ENCODE data around the gene ETS2. TPM values are rescaled to one million over a fixed set of nuclear protein-coding genes. Genes with fewer than 3 reads are reported as not detected.
A peak's percentile ranks its signal among the peaks of the same experiment; 100 is the strongest.

ETS2 gene
- total and polyA plus RNA-seq, 7 donors: 37.0 to 494 (median 94.5) TPM

- no peak overlapping the region for H3K4me3 ChIP-seq
- ATAC-seq: no peak
- no peak for TF ChIP-seq CTCF (IDR thresholded peaks at IDR 0.05)
- intact Hi-C loops (cut with DNase I): no loop called here
- peaks cover 38% of the 10 kb centered on the region for H3K4me1 ChIP-seq
- H3K27me3 ChIP-seq (ENCODE audit: insufficient read depth in 3 of 3, low read length in 2 of 3): no peaks in the 10 kb centered on the region
- 95 to 97% (median 96%) methylated on average over 14 of the region's 14 CpGs for WGBS, 3 donors
- H3K9me3 ChIP-seq: no peaks in the 10 kb centered on the region
- H3K27ac ChIP-seq: peak overlapping the region; percentile 82
- peaks cover 24 to 98% of the 10 kb centered on the region in 2 donors for H3K36me3 ChIP-seq (ENCODE audit: insufficient read depth in 1 of 2, low read depth in 1 of 2)
- DNase-seq: no peak
Measured at GRCh38 chr21:38819051-38819718, 13.5 kb downstream of the ETS2 start.

- DNase-seq: no peak
- 87 to 90% (median 87%) methylated on average over 8 of the region's 8 CpGs for WGBS, 3 donors
- H3K27ac ChIP-seq: peak overlapping the region; percentile 82
- TF ChIP-seq CTCF (IDR thresholded peaks at IDR 0.05): no peak
- peaks cover 38% of the 10 kb centered on the region for H3K4me1 ChIP-seq
- intact Hi-C loops (cut with DNase I): loop anchor here (5.0 kb wide), 1 partner anchor 83 kb away; no protein-coding TSS in a partner anchor
- no peaks in the 10 kb centered on the region for H3K27me3 ChIP-seq (ENCODE audit: insufficient read depth in 3 of 3, low read length in 2 of 3)
- peaks cover 19 to 98% of the 10 kb centered on the region in 2 donors for H3K36me3 ChIP-seq (ENCODE audit: insufficient read depth in 1 of 2, low read depth in 1 of 2)
- H3K9me3 ChIP-seq: no peaks in the 10 kb centered on the region
- no peak overlapping the region for H3K4me3 ChIP-seq
- peak in 1 of 4 donors; percentile 22 for ATAC-seq
Measured at GRCh38 chr21:38819719-38820159, 14.0 kb downstream of the ETS2 start.

DNA sequence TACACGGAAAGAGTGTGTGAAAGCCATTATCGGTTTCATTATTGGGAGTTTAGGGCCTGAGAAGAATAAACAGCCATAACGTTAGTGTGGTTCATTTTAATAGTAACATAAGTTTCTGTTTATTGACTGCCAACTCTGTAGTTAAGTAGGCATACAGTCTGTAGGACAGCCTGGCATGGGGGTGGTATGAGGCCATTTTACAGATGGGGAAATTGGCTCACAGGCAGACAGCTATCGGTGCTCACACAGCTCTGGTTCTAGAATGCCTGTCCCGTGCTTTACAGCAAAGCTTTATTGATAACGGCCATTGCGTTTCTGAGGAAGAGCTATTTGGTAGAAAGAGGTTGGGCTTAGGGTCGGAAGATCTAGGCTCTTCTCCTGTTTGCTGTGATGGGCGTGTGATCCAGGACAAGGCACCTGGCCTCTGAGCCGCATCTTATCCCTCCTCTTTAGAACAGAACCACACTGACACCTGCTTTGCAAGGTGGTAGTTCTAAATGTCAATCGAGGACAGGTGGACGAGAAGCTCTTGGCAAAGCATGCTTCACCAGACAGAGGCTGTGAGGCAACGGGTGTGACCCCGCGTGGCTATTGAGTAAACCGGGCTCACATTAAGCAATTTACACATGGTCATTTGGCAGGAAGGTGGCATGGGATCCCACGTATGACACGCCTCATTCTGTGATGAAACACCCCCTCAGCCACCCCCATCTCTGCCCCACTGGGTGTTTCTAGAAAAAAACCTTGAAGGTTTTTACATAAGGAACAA is 14.9 kb downstream of the ETS2 start:
- WGBS, 3 donors: 68 to 71% (median 69%) methylated on average over 18 of the region's 18 CpGs
- intact Hi-C loops (cut with DNase I): loop anchor here (5.0 kb wide), 1 partner anchor 82 kb away; no protein-coding TSS in a partner anchor
- TF ChIP-seq CTCF (IDR thresholded peaks at IDR 0.05): no peak
- no peak overlapping the region for H3K4me3 ChIP-seq
- DNase-seq (peak; percentile 64 to 80), ATAC-seq (peak; percentile 55 to 84 (median 78))
- peak overlapping the region; percentile 82 for H3K27ac ChIP-seq
- peaks cover 38% of the 10 kb centered on the region for H3K4me1 ChIP-seq
- peaks cover 16 to 91% of the 10 kb centered on the region in 2 donors for H3K36me3 ChIP-seq (ENCODE audit: insufficient read depth in 1 of 2, low read depth in 1 of 2)
- no peaks in the 10 kb centered on the region for H3K27me3 ChIP-seq (ENCODE audit: insufficient read depth in 3 of 3, low read length in 2 of 3)
- no peaks in the 10 kb centered on the region for H3K9me3 ChIP-seq

GRCh38 chr21:38821248-38821647 is 15.5 kb downstream of the ETS2 start:
- peak in 2 of 4 donors; percentile 33 to 44 for ATAC-seq
- Histone ChIP-seq H3K9me3 (no peaks in the 10 kb centered on the region), H3K27ac (peak overlapping the region; percentile 82), H3K4me3 (no peak overlapping the region), H3K27me3 (ENCODE audit: insufficient read depth in 3 of 3, low read length in 2 of 3) (no peaks in the 10 kb centered on the region), H3K4me1 (peaks cover 38% of the 10 kb centered on the region), H3K36me3 (ENCODE audit: insufficient read depth in 1 of 2, low read depth in 1 of 2) (peaks cover 16 to 88% of the 10 kb centered on the region in 2 donors)
- TF ChIP-seq CTCF (IDR thresholded peaks at IDR 0.05): no peak
- WGBS, 3 donors: 82 to 85% (median 84%) methylated on average over 6 of the region's 6 CpGs
- intact Hi-C loops (cut with DNase I): loop anchor here (5.0 kb wide), 1 partner anchor 81 kb away; no protein-coding TSS in a partner anchor
- DNase-seq: no peak
